Suprapubic skin (tissue), 4 donors: Measurements from ENCODE around the gene KDM7A. TPM values are rescaled to one million over a fixed set of nuclear protein-coding genes. Genes with fewer than 3 reads are reported as not detected.

ENCODE experiments used
- DNase-seq, 2 donors: peaks; one replicate each; pipeline ENCODE4 v3.0.0-alpha.2; 2019; ENCODE audit warnings: low spot score in 2 of 2
- H3K27ac ChIP-seq: fragments of 200-600 bp; sonication (generic); one replicate; pipeline ENCODE4 v1.5.1; 2019
- H3K27me3 ChIP-seq: fragments of 200-600 bp; sonication (generic); one replicate; pipeline ENCODE4 v1.5.1; 2019
- H3K36me3 ChIP-seq: fragments of 200-600 bp; sonication (generic); one replicate; pipeline ENCODE4 v1.5.1; 2019
- H3K4me1 ChIP-seq: fragments of 200-600 bp; sonication (generic); one replicate; pipeline ENCODE4 v1.5.1; 2019
- H3K4me3 ChIP-seq: fragments of 200-600 bp; sonication (generic); one replicate; pipeline ENCODE4 v1.5.1; 2019; ENCODE audit warnings: mild to moderate bottlenecking
- H3K9me3 ChIP-seq: fragments of 200-600 bp; sonication (generic); one replicate; pipeline ENCODE4 v1.5.1; 2019
- CTCF ChIP-seq, 2 donors: fragments of 200-600 bp in 1 of 2; fragments of 450-650 bp in 1 of 2; sonication (generic) in 1 of 2; IDR thresholded peaks; one replicate each; pipeline ENCODE4 v1.5.1; 2016 to 2019; ENCODE audit warnings: antibody characterized with exemption in 2 of 2, mild to moderate bottlenecking in 1 of 2, moderate library complexity in 1 of 2
- EP300 ChIP-seq: sonication (generic); formaldehyde crosslinking; IDR thresholded peaks from one replicate; pipeline ENCODE4 v1.6.1; 2017; ENCODE audit warnings: antibody characterized with exemption
- POLR2A ChIP-seq, 2 donors: fragments of 450-650 bp; IDR thresholded peaks; one replicate each; pipeline ENCODE4 v1.6.1; 2017; ENCODE audit warnings: antibody characterized with exemption in 2 of 2, mild to moderate bottlenecking in 2 of 2, moderate library complexity in 2 of 2
- POLR2AphosphoS5 ChIP-seq, 3 donors: sonication (generic); formaldehyde crosslinking; IDR thresholded peaks; one replicate each; pipeline ENCODE4 v1.6.1; 2017; ENCODE audit warnings: antibody characterized with exemption in 3 of 3
- WGBS: methylation state at CpG from one replicate; pipeline ENCODE4 v1.1.5; 2018; 5-methylcytosine and 5-hydroxymethylcytosine counted together
- total RNA-seq, 4 donors: library from RNA; depleted of rRNA; stranded (reverse); fragments of >200 nt; gene quantifications; one replicate each; pipeline ENCODE4 v1.1.0, GENCODE V29; 2016

KDM7A gene
- total RNA-seq, 4 donors from 2014 or later, result 29.0 to 104 (median 35.1) TPM

- Histone ChIP-seq H3K9me3 (no peaks in the 10 kb centered on the region), H3K4me3 (no peak overlapping the region), H3K27me3 (no peaks in the 10 kb centered on the region), H3K4me1 (peaks cover 41% of the 10 kb centered on the region), H3K36me3 (no peaks in the 10 kb centered on the region), H3K27ac (no peak overlapping the region)
- DNase-seq, result no peak
- no peak for TF ChIP-seq CTCF (IDR thresholded peaks at IDR 0.05)
- TF ChIP-seq EP300, result no peak
- TF ChIP-seq POLR2AphosphoS5 (IDR thresholded peaks at IDR 0.05), result no peak
- 84% methylated on average over 3 of the region's 3 CpGs for WGBS
Measured at GRCh38 chr7:140159497-140159896, 17.3 kb downstream of the KDM7A start.

GRCh38 chr7:140156460-140157080 lies 20.2 kb downstream of the KDM7A start:
- no peak for TF ChIP-seq POLR2A (IDR thresholded peaks at IDR 0.05)
- TF ChIP-seq POLR2AphosphoS5 (IDR thresholded peaks at IDR 0.05), result no peak
- no peak for TF ChIP-seq EP300
- TF ChIP-seq CTCF (IDR thresholded peaks at IDR 0.05), result no peak
- Histone ChIP-seq H3K9me3 (no peaks in the 10 kb centered on the region), H3K36me3 (no peaks in the 10 kb centered on the region), H3K27ac (no peak overlapping the region), H3K4me1 (peaks cover 44% of the 10 kb centered on the region), H3K27me3 (no peaks in the 10 kb centered on the region), H3K4me3 (no peak overlapping the region)
- 60% methylated on average over 2 of the region's 2 CpGs for WGBS
- no peak for DNase-seq

GRCh38 chr7:140155428-140155827 lies 21.4 kb downstream of the KDM7A start:
- no peak for DNase-seq
- TF ChIP-seq CTCF (IDR thresholded peaks at IDR 0.05) (no peak), POLR2AphosphoS5 (IDR thresholded peaks at IDR 0.05) (no peak), POLR2A (IDR thresholded peaks at IDR 0.05) (no peak), EP300 (no peak)
- Histone ChIP-seq H3K36me3 (no peaks in the 10 kb centered on the region), H3K27ac (no peak overlapping the region), H3K4me1 (peaks cover 36% of the 10 kb centered on the region), H3K4me3 (no peak overlapping the region), H3K27me3 (no peaks in the 10 kb centered on the region), H3K9me3 (no peaks in the 10 kb centered on the region)
- 77% methylated on average over 4 of the region's 4 CpGs for WGBS

GRCh38 chr7:140153666-140154161 lies 23.1 kb downstream of the KDM7A start:
- H3K4me3 ChIP-seq, result no peak overlapping the region
- peaks cover 31% of the 10 kb centered on the region for H3K4me1 ChIP-seq
- 71% methylated on average over 7 of the region's 7 CpGs for WGBS
- no peak overlapping the region for H3K27ac ChIP-seq
- no peaks in the 10 kb centered on the region for H3K36me3 ChIP-seq
- DNase-seq, result no peak
- no peaks in the 10 kb centered on the region for H3K9me3 ChIP-seq
- H3K27me3 ChIP-seq, result no peaks in the 10 kb centered on the region
- no peak for TF ChIP-seq POLR2A (IDR thresholded peaks at IDR 0.05)
- TF ChIP-seq EP300, result no peak
- no peak for TF ChIP-seq CTCF (IDR thresholded peaks at IDR 0.05)
- TF ChIP-seq POLR2AphosphoS5 (IDR thresholded peaks at IDR 0.05), result no peak

GRCh38 chr7:140146574-140146973 lies 30.2 kb downstream of the KDM7A start:
- Histone ChIP-seq H3K36me3 (no peaks in the 10 kb centered on the region), H3K4me3 (no peak overlapping the region), H3K27ac (no peak overlapping the region), H3K9me3 (no peaks in the 10 kb centered on the region), H3K4me1 (peaks cover 3% of the 10 kb centered on the region), H3K27me3 (no peaks in the 10 kb centered on the region)
- no peak for DNase-seq
- TF ChIP-seq EP300, result no peak
- no peak for TF ChIP-seq POLR2AphosphoS5 (IDR thresholded peaks at IDR 0.05)
- TF ChIP-seq CTCF (IDR thresholded peaks at IDR 0.05), result no peak
- no peak for TF ChIP-seq POLR2A (IDR thresholded peaks at IDR 0.05)
- WGBS, result 79% methylated on average over 4 of the region's 4 CpGs
